8988T (cell line): Measurements from ENCODE around the gene DDHD1.
"Not testable (repeated sequence)": the region's sequence is repeated elsewhere in the genome, so short reads cannot be mapped to it uniquely, and the experiment has no call there.

Experiments
- DNase-seq: peaks from one replicate; pipeline ENCODE4 v3.0.0; 2011

DDHD1 gene

DNA sequence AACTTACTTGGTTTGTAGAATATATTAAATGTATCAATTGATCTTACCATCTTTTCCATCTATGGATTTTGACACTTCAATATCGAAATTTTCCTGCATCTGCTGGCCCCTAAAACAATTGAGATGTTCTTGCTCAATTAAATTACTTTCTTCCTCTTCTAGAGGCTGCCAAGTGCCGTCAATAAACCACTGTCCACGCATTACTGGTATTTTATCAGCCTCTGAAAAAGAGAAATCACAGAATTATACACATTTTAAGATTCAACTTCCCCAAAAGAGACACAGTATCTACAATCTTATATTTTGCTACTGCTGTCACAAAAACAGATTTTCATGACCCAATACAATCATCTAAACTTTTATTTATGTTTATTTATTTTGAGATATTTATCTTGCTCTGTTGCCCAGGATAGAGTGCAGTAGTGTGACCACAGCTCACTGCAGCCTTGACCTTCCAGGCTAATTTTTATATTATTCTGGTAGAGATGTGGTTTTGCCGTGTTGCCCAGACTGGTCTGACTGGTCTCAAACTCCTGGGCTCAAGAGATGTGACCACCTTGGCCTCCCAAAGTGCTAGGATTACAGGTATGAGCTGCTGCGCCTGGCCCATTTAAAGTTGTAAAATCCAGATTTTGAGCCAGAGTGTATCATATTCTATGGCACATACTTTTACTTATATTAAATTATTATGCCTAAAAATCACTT lies 49.3 kb downstream of the DDHD1 start:
- DNase-seq: no peak

DNA sequence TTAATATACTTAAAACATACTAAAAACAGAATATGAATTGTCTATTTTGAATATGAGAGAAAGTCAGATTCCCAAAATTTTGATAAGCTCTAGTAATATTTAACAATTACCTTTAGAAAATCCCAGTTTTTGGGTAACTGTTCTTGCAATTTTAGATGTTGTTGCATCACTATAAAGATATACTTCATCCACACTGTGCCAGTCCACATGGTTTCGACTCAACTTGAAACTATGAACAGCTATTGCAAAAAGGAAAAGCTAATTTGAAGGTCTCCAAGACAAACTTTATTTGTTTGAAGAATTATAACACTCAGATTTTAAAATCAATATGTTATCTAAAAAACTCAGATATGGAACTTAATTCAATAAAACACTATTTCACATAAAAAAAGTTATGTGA lies 59.9 kb downstream of the DDHD1 start:
- DNase-seq: no peak

DNA sequence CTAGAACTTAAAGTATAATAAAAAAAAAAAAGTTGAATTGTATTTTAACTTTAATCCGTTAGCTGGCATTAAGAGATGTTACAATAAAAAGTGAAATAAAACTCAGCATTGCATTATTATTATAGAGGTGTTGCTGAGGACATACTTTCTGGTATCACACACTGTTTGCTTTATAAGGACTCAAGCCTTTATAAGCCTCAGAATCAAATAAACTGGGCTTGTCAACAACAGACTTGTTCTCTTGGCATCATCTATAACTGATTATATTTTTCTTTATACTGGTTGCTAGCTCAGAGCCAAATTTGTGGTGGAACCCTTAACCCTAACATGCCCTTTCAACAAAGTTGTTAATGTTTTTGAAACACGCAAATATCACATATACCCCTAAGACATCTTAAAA lies 62.3 kb downstream of the DDHD1 start:
- no peak for DNase-seq

DNA sequence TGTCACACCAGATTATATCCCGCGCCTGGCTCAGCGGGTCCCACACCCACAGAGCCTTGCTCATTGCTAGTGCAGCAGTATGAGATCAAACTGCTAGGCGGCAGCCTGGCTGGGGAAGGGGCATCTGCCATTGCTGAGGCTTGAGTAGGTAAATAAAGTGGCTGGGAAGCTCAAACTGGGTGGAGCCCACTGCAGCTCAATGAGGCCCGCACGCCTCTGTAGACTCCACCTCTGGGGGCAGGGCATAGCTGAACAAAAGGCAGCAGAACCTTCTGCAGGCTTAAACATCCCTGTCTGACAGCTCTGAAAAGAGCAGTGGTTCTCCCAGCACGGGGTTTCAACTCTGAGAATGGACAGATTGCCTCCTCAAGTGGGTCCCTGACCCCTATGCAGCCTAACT lies 68.2 kb downstream of the DDHD1 start:
- DNase-seq: not testable (repeated sequence)

DNA sequence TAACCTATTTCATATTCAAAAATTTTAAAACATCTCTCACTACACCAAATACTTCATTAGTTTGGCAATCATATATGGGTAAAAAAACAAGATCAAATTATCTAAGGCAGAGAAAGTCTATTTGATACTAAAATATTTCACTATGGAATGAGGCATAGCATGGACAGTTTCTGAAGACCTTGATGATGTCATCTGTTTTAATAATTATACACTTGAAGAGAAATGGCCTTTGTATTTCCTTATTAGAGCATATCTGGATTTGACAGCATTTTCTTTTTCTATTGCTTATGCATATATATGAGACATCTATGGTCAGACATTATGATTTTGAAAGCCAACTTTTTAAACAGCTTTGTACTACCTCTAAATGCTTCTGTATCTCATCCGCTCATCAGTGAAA lies 88.6 kb downstream of the DDHD1 start:
- DNase-seq: no peak

DNA sequence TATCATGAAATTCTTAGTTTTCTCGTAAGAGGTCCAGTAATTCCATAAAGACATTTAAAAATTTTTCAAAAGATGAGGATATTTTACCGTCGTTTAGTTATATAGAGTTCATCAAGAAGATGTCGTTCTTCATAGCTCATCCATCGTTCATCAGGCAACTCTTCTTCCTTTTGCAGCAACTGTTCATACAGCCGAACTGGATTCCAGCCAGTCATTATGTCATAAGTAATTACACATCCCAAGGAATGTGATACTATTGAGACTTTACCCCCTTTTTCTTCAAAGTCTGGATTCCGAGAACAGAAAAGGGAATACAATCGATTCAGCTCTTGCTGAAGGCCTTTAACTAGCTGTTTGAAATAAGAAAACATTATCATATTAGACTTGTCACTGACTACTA lies 90.3 kb downstream of the DDHD1 start:
- DNase-seq: no peak

DNA sequence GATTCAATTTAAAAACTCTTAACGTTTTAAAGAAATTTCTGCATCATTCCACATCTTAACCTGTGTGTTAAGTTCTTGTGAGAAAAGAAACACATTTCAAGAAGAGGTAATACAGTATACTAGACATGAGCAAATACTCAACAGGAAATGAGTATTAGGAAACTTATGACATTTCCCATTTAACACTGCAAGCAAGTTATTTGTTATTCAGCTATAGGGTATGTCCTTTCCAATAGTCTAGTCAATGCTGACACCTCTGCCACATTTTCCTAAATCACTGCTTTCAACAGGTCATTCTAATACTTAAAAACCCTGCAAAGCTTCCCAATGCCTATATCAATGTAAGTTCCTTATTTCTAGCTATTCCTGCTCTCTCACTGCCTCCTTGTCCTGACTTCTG lies 93.1 kb downstream of the DDHD1 start:
- no peak for DNase-seq

DNA sequence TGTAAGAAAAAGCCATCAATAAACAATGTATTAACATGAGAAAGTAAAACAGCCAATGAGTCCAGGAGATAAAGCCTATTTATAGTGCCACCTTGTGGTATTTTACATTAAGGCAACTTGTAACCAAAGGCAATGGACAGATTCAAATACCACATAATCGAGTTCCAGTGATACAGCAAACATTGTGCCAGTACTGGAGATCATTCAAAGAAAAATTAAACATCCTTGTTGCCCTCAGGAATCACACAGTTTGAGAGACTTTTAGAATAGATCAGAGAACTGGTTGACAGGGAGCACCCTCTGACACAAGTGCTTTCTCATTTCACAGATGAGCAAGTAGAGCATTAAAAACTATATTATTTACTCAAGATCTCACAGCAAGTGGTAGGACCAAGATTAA lies 98.1 kb downstream of the DDHD1 start:
- no peak for DNase-seq

DNA sequence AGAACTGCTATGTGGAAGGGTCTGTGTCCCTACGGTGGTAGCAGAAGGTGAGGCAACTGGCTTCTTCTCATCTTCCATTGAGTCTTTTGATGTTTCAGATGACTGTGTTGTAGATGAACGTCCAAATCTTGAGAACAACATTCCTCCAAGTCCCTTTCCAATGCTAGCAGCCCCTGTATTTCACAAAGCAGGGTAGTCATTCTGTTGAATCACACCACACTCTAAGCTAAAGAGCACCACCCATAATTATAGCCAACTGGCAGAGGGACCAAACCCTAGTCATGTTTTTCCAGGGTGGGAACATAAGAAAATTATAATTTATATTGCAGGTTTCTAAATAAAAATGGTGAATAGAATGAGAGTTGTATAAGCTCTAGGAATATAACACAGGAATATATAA lies 98.7 kb downstream of the DDHD1 start:
- no peak for DNase-seq

DNA sequence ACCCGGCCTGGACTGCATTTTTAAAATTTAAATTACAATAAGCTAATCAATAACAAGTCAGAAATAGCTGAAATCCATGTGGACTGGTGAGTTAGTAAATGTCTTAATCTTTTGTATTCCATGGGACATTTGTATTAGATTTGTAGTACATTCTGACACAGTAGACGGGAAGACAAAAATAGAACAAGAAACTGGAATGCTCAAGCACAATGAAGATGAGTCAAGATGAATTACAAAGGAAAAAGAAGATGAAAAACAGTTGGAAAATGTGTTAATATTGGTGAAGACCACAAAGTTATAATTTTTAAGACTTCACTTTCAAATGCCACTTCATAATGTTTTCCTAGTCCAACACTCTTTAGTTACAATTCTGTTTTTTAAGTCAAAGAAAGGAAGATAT lies 104.5 kb downstream of the DDHD1 start:
- no peak for DNase-seq

DNA sequence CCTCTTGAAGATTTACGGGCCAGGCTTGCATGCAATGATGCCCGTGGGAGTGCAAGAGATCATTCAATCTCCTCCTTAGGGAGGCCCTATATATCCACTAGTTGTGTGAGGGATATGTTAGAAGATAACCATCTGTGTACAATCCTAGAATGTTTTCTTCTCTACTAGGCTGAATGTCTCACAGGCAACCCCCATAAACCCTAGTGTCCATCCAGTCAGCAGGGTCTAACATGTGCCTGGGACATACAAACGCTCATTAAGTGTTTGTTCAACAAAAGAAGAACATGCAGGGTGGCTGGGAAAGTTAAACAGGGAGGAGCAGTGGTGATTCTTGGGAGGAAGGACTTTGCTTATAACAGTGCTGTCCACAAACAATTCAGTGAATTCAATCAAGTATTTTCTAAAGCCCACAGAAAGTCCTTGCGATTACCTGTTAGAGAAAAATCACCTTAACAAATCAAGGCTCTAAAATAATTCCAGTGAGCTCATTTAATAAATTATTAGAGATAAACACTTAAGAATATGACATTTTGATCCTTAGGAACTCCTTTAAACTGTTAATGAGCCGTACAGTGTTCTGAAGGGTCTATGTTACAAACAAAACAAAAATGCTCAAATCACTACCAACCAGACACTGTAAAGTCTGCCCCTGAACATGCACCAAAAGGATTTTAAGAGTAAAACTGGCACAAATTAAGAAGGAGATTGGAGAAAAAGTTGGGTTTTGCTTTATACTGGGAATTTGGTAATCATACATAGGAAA lies 105.6 kb downstream of the DDHD1 start:
- DNase-seq: no peak

DNA sequence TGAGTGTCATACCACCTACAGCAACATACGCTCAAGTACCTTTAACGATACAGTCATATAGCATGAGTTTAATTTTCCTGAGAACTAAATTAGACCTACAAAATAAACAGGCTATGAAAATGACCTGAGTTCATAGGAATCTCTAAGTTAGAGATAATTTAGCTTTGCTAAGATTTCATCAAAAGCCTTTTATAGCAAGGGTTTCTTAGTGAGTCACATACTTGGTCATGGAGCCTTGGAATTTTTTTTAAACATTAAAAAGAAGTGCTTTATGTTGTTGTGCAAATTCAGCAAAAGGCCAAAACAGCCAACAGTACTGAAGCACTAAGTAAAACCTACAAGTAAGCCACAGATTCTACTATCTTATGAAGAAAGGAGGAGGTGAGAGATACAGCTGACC lies 108.6 kb downstream of the DDHD1 start:
- no peak for DNase-seq

DNA sequence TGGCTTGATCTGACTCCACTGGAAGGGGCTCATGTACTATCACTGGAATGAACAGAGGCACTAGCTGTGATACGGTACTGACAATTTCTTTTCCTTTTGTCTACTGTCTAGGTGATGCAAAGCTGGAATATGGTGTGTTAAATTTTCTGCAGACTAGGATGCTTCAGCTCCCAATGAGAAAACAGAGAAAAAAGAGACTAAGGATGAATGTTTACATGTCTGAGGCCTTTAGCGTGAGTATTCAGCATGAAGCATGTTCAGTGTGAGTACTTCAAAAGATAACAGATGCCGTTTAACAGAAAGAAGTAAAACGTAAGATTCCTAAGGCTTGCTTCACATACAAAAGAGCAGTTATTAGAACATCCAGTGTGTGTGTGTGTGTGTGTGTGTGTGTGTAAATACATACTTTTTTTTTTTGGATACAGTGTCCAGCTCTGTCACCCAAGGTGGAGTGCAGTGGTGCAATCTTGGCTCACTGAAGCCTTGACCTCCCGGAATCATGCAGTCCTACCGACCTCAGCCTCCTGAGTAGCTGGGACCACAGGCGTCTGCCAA lies 110.0 kb downstream of the DDHD1 start:
- no peak for DNase-seq

DNA sequence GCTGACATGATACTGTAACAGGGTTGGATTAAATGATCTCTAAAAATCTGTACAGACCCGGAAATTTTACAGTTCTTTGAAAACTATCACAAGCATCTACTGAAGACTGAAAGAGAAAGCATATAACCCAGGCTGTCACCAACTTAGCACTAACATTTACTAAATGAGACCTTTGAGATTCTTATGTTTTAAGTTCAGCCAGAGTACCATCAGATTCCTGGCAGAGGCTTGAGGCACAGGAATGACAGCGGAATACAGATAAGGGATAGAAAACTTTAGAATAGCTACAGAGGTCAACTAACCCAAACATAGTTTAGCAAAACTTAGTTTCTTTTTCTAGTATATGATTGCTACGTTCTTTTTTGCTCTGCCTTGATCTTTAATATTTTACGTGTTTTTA lies 110.6 kb downstream of the DDHD1 start:
- DNase-seq: no peak

DNA sequence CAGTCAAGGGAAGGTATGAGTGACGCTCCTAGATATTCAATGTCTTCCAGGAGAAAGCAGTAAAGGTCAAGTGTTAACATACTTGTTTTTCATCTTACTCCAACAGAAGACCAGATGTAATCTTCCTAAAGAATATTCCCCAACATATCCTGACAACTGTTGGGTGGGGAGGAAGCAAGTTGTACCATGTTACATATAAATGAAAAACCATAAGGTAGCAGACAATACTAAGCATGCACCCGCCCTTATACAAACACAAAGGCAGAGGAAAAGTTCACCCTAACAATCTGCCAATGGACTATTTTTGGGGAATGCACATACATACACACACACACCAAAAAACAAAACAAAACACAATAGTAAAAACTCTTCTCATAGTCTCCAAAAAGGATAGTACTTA lies 112.1 kb downstream of the DDHD1 start:
- no peak for DNase-seq

DNA sequence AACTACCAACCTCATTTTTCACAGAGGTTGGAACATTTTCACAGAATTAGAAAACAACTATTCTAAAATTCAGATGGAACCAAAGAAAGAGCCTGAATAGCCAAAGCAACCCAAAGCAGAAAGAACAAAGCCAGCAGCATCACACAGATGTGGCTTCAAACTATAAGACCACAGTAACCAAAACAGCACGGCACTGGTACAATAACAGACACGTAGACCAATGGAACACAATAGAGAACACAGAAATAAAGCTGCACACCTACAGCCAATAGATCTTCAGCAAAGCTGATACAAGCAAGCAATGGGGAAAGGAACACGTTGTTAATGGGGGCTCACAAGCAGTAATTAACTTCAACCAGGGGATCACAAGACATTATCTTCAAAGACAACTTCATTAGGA lies 114.5 kb downstream of the DDHD1 start:
- no peak for DNase-seq

DNA sequence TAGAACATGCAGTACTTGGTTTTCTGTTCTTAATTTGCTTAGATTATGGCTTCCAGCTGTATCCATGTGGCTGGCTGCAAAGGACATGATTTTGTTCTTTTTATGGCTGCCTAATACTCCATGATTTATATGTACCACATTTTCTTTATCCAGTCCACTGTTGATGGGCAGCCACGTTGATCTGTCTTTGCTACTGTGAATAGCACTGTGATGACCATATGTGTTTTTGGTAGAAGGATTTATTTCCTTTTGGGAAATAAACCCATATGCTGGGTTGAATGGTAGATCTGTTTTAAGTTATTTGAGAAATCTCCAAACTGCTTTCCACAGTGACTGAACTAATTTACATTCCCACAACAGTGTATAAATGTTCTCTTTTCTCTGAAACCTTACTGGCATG lies 116.1 kb downstream of the DDHD1 start:
- DNase-seq: no peak

DNA sequence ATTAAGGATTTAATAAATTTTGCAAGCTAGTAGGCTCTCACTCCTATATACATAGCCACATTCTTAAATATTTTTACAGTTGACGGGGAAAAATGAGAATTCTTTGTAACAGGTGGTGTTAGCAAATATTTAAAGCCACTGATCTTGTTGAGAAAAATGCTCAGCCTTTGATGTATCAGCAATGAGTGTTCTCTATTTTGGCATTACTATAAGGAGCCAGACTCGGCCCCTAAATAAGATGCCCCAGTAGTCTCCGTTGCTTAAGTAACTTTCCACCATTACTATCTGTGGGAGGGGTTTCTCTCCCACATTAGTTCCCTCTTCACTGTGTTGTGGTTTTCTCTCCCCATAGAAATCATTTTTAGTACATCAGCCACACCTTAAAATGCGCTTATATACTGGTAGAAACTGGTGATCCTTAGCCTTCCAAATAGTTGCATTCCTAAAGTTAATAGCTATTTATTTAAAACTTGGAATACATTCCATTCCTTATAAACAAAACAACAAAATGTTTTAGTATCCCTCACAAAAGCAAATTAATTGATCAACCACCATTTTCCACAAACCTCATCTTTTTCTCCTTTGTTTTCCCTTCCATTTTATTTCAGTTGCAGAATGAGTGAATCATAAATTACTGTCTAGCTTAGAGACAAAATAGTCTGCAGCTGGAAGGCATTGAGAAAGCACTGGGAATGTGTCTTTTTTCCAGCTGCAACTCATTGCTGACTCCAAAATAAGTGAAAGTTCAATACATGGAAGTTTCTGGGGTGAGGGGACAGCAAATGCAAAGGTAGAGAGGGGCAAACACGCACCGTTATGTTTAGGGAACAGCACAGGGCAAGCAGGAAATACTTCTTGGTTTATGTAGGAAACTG lies 117.5 kb downstream of the DDHD1 start:
- no peak for DNase-seq

DNA sequence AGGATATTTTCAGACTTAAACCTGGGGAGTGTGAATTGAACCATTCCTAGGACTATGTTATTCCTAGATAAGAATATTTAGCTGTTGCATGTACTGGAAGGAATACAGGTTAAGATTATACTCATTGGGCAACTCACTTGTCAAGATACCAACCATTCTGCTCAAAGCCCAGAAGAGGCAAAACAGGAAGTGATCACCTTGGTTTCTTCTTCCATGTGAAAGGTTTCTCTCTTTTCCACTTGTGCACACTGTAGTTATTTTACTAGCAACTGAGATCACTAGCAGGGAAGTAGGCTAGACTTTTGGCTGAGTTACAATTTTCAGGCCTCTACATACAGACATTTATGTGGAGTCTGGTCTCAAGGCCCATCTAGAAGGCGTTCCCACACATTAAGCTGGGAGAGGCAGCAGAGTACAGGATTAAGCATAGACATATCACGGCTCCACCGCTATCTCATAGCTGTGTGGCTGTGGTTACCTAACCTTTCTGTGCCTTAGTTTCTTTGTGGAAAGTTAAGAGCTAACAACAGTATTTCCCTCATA lies 118.4 kb downstream of the DDHD1 start:
- DNase-seq: no peak

DNA sequence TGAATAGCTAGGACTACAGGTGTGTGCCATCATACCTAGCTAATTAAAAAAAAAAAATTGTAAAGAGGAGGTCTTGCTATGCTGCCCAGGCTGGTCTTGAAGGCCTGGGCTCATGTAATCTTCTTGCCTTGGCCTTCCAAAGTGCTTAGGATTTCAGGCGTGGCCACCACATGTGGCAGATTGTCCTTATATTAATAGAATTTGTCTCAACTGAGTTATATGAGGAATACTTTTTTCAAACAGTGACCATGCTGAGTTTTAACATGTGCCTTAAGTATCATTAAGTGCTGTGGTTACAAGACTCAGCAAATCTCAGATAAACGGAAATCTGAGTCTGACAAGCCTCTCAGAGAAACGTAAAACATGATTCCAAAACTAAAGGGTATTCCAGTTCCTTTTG lies 119.1 kb downstream of the DDHD1 start:
- no peak for DNase-seq

DNA sequence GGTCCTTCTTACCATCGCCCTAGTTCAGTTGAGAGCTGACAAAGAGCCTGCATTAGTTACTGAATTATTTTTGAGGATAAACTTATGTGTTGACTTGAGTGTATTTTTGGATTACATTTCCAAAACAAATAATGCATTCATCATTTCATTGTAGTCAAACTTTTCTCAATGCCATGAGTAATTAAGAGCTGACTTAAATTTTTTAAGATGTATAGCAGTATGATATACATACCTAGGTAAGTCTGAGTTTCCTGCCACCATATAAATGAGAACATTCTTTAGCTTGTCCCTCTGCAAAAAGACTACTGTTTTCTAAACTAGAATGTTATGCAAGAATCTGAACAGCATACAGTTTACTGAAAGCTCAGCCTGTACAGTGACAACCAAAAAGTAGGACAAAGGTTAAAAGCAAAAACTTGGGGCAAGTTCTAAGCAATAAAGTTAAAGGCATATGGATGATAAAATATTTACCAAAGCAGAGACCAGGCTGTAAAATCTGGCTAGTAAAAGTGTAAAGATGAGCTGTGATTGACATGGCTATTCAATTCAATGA lies 120.2 kb downstream of the DDHD1 start:
- no peak for DNase-seq

DNA sequence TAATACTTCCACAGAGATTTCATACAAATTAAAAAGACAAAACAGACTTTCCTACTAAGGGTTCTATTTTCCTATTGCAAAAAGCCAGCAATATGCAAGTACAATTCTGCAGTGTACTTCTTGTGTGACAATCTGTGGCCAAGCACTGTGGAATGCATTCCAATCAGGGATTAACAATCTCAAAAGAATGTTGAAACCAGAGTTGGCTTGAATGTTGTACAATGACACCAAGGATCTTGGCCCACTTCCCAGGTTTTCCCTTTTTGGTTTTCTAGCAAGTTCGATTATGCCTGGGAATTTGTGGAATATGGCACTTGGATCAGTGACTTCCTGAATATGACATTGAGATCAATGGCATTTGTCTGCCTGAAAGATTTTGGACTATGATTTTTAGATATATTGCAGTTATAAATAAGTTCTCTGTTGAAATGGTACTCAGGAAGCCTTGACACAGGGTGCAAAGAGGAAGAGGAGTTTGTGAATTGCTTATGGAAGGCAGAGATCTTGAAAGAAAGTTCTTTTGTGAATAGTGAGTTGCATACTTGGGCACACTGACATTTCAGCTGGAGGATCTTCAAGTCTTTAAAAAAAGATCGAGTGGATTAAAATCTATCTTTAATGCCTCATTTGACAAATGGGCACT lies 120.8 kb downstream of the DDHD1 start:
- no peak for DNase-seq
